Measurements from ENCODE around the gene UTS2B.

UTS2B gene

GRCh38 chr3:191352014-191352413, 21.7 kb upstream of the UTS2B start:
- no peak for DNase-seq (ENCODE audit: low spot score)

- DNase-seq (ENCODE audit: low spot score): no peak
Observed at GRCh38 chr3:191350396-191351090, 20.2 kb upstream of the UTS2B start.

GRCh38 chr3:191348098-191348497, 17.8 kb upstream of the UTS2B start:
- DNase-seq (ENCODE audit: low spot score): no peak

- no peak for DNase-seq (ENCODE audit: low spot score)
Observed at GRCh38 chr3:191347228-191347627, 16.9 kb upstream of the UTS2B start.

GRCh38 chr3:191345334-191345733, 15.0 kb upstream of the UTS2B start:
- no peak for DNase-seq (ENCODE audit: low spot score)

- no peak for DNase-seq (ENCODE audit: low spot score)
Observed at GRCh38 chr3:191343913-191344312, 13.6 kb upstream of the UTS2B start.

GRCh38 chr3:191343115-191343514, 12.8 kb upstream of the UTS2B start:
- no peak for DNase-seq (ENCODE audit: low spot score)

- DNase-seq (ENCODE audit: low spot score): no peak
Observed at GRCh38 chr3:191342411-191342810, 12.1 kb upstream of the UTS2B start.

- DNase-seq (ENCODE audit: low spot score): no peak
Observed at GRCh38 chr3:191342006-191342405, 11.7 kb upstream of the UTS2B start.

GRCh38 chr3:191340966-191341365, 10.6 kb upstream of the UTS2B start:
- DNase-seq (ENCODE audit: low spot score): no peak

- no peak for DNase-seq (ENCODE audit: low spot score)
Observed at GRCh38 chr3:191340351-191340750, 10.0 kb upstream of the UTS2B start.

- DNase-seq (ENCODE audit: low spot score): no peak
Observed at GRCh38 chr3:191339316-191339917, 9.1 kb upstream of the UTS2B start.

- DNase-seq (ENCODE audit: low spot score): no peak
Observed at GRCh38 chr3:191338177-191338488, 7.8 kb upstream of the UTS2B start.

GRCh38 chr3:191336833-191337232, 6.5 kb upstream of the UTS2B start:
- DNase-seq (ENCODE audit: low spot score): no peak

GRCh38 chr3:191334346-191334893, 4.1 kb upstream of the UTS2B start:
- DNase-seq (ENCODE audit: low spot score): no peak

GRCh38 chr3:191333298-191333880, 3.1 kb upstream of the UTS2B start:
- no peak for DNase-seq (ENCODE audit: low spot score)

- DNase-seq (ENCODE audit: low spot score): peak; percentile 85
Observed at GRCh38 chr3:191331388-191331787, 1.1 kb upstream of the UTS2B start.

GRCh38 chr3:191330530-191331048, 263 bp upstream of the UTS2B start:
- DNase-seq (ENCODE audit: low spot score): peak; percentile 77

GRCh38 chr3:191328962-191329653, 1.2 kb downstream of the UTS2B start, which contains the start of gene CCDC50:
Gene CCDC50 (plus strand): TSS chr3:191329394. CDS start chr3:191329675, 281 bp downstream.
- DNase-seq (ENCODE audit: low spot score): peak; percentile 83

GRCh38 chr3:191328383-191328961, 1.9 kb downstream of the UTS2B start:
- DNase-seq (ENCODE audit: low spot score): peak; percentile 61

GRCh38 chr3:191327526-191327925, 2.8 kb downstream of the UTS2B start:
- DNase-seq (ENCODE audit: low spot score): no peak

GRCh38 chr3:191324936-191325335, 5.4 kb downstream of the UTS2B start:
- DNase-seq (ENCODE audit: low spot score): no peak

Data from RKO (cell line).